ENCODE data around the gene RUFY2.
"Not testable (repeated sequence)": the region's sequence is repeated elsewhere in the genome, so short reads cannot be mapped to it uniquely, and the experiment has no call there.

Gene RUFY2

DNA sequence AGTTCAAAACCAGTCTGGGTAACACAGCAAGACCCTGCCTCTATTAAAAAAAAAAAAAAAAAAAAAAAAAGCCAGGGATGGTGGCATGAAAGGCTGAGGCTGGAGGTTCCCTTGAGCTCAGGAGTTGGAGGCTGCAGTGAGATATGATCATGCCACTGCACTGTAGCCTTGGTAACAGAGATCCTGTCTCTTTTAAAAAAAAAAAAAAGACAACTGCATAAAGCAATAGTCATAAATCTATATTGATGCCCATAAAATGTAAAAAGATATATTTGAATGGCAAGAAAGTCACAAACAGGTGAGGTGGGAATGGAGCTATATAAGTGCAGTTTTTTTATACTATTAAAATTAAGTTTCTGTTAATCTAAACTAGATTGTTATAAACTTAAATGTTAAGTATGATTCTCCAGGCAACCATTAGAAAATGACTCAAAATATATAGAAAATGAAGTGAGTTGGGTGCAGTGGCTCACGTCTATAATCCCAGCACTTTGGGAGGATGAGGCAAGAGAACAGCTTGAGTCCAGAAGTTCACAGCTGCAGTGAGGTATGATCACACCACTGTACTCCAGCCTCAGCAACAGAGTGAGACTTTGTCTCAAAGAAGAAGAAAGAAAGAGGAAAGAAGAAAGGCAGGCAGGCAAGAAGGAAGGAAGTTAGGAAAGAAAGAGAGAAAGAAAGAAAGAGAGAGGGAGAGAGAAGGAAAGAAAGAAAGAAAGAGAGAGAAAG lies 88.6 kb downstream of the RUFY2 start:
- POLR2A ChIA-PET, result no interaction called here
- TF ChIP-seq, protein P1, sequence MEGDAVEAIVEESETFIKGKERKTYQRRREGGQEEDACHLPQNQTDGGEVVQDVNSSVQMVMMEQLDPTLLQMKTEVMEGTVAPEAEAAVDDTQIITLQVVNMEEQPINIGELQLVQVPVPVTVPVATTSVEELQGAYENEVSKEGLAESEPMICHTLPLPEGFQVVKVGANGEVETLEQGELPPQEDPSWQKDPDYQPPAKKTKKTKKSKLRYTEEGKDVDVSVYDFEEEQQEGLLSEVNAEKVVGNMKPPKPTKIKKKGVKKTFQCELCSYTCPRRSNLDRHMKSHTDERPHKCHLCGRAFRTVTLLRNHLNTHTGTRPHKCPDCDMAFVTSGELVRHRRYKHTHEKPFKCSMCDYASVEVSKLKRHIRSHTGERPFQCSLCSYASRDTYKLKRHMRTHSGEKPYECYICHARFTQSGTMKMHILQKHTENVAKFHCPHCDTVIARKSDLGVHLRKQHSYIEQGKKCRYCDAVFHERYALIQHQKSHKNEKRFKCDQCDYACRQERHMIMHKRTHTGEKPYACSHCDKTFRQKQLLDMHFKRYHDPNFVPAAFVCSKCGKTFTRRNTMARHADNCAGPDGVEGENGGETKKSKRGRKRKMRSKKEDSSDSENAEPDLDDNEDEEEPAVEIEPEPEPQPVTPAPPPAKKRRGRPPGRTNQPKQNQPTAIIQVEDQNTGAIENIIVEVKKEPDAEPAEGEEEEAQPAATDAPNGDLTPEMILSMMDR (IDR thresholded peaks at IDR 0.05; ENCODE audit: insufficient read depth, low read length, missing control alignments), result no peak
- no peak for DNase-seq (ENCODE audit: low read depth, low spot score)
- CTCF ChIA-PET, result interaction anchor here (0.7 to 1.3 kb wide), 2 partner anchors 12 to 106 kb away, joined by 3 read pairs; no protein-coding TSS in a partner anchor
- no peak overlapping the region for H3K4me3 ChIP-seq (ENCODE audit: low read depth, low read length)

DNA sequence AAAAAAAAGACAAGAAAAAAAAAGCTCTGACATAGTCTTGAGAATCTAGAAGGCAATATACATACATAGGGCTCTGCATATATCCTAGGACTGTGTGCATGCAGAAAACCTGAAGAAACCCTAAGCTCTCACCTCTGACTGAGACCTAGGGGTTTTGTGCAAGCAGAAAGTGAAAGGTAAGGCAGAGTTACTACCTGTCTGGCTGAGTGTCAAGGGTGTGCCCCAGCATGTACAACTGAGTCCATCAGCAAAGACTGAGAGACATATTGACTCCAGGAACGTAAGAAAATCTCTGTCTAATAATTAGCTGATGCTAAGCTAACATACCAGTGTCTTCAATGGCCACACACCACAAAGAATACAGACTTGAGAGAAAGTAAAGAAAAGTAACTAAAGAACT lies 91.5 kb downstream of the RUFY2 start:
- ChIA-PET CTCF (interaction anchor here (3.9 to 4.1 kb wide), 2 partner anchors 13 to 103 kb away, joined by 12 to 29 read pairs; no protein-coding TSS in a partner anchor), POLR2A (no interaction called here)
- no peak overlapping the region for H3K4me3 ChIP-seq (ENCODE audit: low read depth, low read length)
- TF ChIP-seq, protein P1 (IDR thresholded peaks at IDR 0.05; ENCODE audit: insufficient read depth, low read length, missing control alignments), result no peak
- no peak for DNase-seq (ENCODE audit: low read depth, low spot score)

DNA sequence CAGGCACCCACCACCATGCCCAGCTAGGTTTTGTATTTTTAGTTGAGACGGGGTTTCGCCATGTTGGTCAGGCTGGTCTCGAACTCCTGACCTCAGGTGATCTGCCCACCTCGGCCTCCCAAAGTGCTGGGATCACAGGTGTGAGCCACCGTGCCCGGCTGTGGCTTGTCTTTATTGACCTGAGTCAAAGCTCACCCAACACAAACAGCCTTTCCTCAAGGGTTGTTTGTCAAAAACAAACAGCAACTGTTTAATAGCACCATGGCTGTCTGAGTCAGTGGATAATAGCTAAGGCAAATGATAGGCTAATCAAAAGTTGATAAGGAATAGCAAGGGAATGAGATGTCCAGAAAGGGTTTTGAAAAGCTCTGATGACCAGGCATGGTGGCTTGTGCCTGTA lies 92.1 kb downstream of the RUFY2 start:
- H3K4me3 ChIP-seq (ENCODE audit: low read depth, low read length); DNase-seq (ENCODE audit: low read depth, low spot score): not testable (repeated sequence)
- ChIA-PET POLR2A (interaction anchor here (0.6 kb wide), 1 partner anchor 17 kb away, joined by 3 read pairs; the partner anchor contains the start of gene HNRNPH3), CTCF (interaction anchor here (0.8 to 4.1 kb wide), 3 partner anchors 12 to 102 kb away, joined by 3 to 29 read pairs (median 12); no protein-coding TSS in a partner anchor)

DNA sequence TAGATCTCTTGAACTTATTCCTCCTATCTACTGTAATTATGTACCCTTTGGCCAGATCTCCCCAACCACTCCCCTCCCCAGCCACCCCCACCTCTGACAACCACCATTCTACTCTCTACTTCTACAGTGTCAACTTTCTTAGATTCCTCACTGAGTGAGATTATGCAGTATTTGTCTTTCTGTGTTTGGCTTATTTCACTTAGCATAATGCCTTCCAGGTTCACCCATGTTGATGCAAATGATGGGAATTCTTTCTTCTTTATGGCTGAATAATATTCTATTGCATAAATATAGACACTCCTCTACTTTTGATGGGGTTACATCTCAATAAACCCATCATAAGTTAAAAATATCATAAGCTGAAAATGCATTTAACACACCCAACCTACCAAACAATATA lies 96.5 kb downstream of the RUFY2 start:
- DNase-seq (ENCODE audit: low read depth, low spot score), result no peak
- TF ChIP-seq, protein P1 (IDR thresholded peaks at IDR 0.05; ENCODE audit: insufficient read depth, low read length, missing control alignments), result no peak
- ChIA-PET CTCF (interaction anchor here (2.2 kb wide), 1 partner anchor 8 kb away, joined by 10 read pairs; no protein-coding TSS in a partner anchor), POLR2A (no interaction called here)
- H3K4me3 ChIP-seq (ENCODE audit: low read depth, low read length), result no peak overlapping the region

DNA sequence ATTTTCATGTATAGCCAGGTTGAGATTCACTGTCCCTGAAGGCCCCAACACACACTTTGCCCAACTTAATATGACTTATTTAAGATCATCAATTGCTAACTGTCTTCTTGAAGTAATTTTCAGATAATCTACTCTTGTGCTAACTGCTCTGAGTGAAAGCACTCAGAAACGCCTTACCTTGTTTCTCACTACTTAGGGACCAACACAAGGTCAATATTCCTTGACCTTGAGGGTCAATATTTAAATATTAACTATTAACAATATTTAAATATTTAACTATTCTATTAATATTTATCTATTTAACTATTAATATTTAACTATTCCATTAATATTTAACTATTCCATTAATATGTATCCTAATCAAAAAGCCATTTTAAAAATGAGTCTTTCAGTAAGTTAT lies 101.2 kb downstream of the RUFY2 start:
- no peak for DNase-seq (ENCODE audit: low read depth, low spot score)
- H3K4me3 ChIP-seq (ENCODE audit: low read depth, low read length), result no peak overlapping the region
- POLR2A ChIA-PET, result no interaction called here
- CTCF ChIA-PET, result interaction anchor here (0.9 to 2.2 kb wide), 4 partner anchors 12 to 94 kb away, joined by 3 to 18 read pairs (median 4); no protein-coding TSS in a partner anchor
- TF ChIP-seq, protein P1 (IDR thresholded peaks at IDR 0.05; ENCODE audit: insufficient read depth, low read length, missing control alignments), result no peak

DNA sequence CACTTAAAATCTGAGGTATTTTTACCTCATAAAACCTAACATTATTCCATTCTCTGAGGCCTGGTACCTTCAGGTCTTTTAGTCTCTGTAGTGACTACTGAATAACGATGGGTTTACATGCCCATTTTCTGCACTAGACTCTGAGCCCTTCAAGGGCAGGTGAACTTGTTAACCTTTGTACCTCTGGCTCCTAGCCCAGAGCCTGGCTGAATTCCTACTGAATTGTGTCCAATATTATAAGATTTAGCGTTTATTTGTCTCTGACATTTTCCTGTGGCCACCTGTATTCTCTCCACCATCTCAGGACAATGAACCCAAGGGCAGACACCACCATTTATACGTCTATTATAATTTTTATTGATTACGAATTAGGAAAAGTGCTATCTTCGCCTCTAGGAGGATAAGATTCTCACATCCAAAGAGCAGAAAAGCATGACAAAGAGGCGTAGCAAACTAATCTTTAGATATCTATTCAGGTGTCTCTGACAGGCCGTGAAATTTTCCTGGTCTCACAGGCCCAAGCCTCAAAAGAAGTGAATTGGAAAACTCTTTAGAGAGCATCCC lies 103.1 kb downstream of the RUFY2 start:
- TF ChIP-seq, protein P1 (IDR thresholded peaks at IDR 0.05; ENCODE audit: insufficient read depth, low read length, missing control alignments), result no peak
- POLR2A ChIA-PET, result no interaction called here
- DNase-seq (ENCODE audit: low read depth, low spot score), result no peak
- no peak overlapping the region for H3K4me3 ChIP-seq (ENCODE audit: low read depth, low read length)
- CTCF ChIA-PET, result interaction anchor here (0.6 to 5.2 kb wide), 13 partner anchors 10 to 451 kb away, joined by 3 to 199 read pairs (median 11); no protein-coding TSS in a partner anchor

All from AG04449 (cell line).